HepG2 (cell line): ENCODE results near the gene SMOC1. TPM values are rescaled to one million over a fixed set of nuclear protein-coding genes. Genes with fewer than 3 reads are reported as not detected.
A peak's percentile ranks its signal among the peaks of the same experiment; 100 is the strongest.

Experiments used
- ATF4 ChIP-seq, 2 experiments: fragments of 450-650 bp in 1 of 2; sonication (generic) in 1 of 2; formaldehyde crosslinking; IDR thresholded peaks; 2 replicates each; pipeline versions ENCODE4 v1.5.0 to v1.8.0; 2020 to 2022; ENCODE audit warnings: mild to moderate bottlenecking in 1 of 2, missing genetic modification reagents in 1 of 2
- DDIT3 ChIP-seq: sonication (generic); formaldehyde crosslinking; IDR thresholded peaks from 2 replicates; pipeline ENCODE4 v1.4.0; 2020; ENCODE audit warnings: mild to moderate bottlenecking, missing genetic modification reagents
- FUBP1 ChIP-seq: sonication (generic); formaldehyde crosslinking; IDR thresholded peaks from 2 replicates; pipeline ENCODE4 v1.5.1; 2020; ENCODE audit warnings: missing genetic modification reagents, mild to moderate bottlenecking, borderline replicate concordance
- HIVEP1 ChIP-seq: sonication (generic); formaldehyde crosslinking; IDR thresholded peaks from 2 replicates; pipeline ENCODE4 v1.4.0; 2020; ENCODE audit warnings: mild to moderate bottlenecking, missing genetic modification reagents
- JUND ChIP-seq: sonication (generic); formaldehyde crosslinking; IDR thresholded peaks from 2 replicates; pipeline ENCODE4 v1.8.0; 2022; ENCODE audit warnings: mild to moderate bottlenecking, missing genetic modification reagents
- MXI1 ChIP-seq: IDR thresholded peaks from 3 replicates; pipeline ENCODE4 v1.6.1; 2012; ENCODE audit warnings: low read depth, low read length, inconsistent platforms, borderline replicate concordance
- SOX6 ChIP-seq, 2 experiments: fragments of 450-650 bp in 1 of 2; sonication (generic) in 1 of 2; formaldehyde crosslinking in 1 of 2; IDR thresholded peaks; 2 replicates each; pipeline versions ENCODE4 v1.4.0 to v1.6.1; 2017 to 2020; ENCODE audit warnings: antibody characterized with exemption in 1 of 2, mild to moderate bottlenecking in 1 of 2, missing genetic modification reagents in 1 of 2
- STAT5B ChIP-seq: sonication (generic); formaldehyde crosslinking; IDR thresholded peaks from 2 replicates; pipeline ENCODE4 v1.4.0; 2020; ENCODE audit warnings: missing genetic modification reagents
- TBX2 ChIP-seq: sonication (generic); formaldehyde crosslinking; IDR thresholded peaks from 2 replicates; pipeline ENCODE4 v1.5.0; 2020; ENCODE audit warnings: missing genetic modification reagents, mild to moderate bottlenecking, borderline replicate concordance
- ZBTB7A ChIP-seq: sonication (generic); formaldehyde crosslinking; IDR thresholded peaks from 2 replicates; pipeline ENCODE4 v1.8.0; 2022; ENCODE audit warnings: mild to moderate bottlenecking, missing genetic modification reagents
- ZNF160 ChIP-seq: sonication (generic); formaldehyde crosslinking; IDR thresholded peaks from 2 replicates; pipeline ENCODE4 v1.8.0; 2022; ENCODE audit warnings: mild to moderate bottlenecking, inconsistent platforms, missing genetic modification reagents
- ZNF44 ChIP-seq: sonication (generic); formaldehyde crosslinking; IDR thresholded peaks from 2 replicates; pipeline ENCODE4 v1.5.1; 2020; ENCODE audit warnings: mild to moderate bottlenecking, missing genetic modification reagents
- ZNF496 ChIP-seq: sonication (generic); formaldehyde crosslinking; IDR thresholded peaks from 2 replicates; pipeline ENCODE4 v1.8.1; 2023; ENCODE audit warnings: mild to moderate bottlenecking, moderate library complexity, missing genetic modification reagents; ENCODE audit not compliant: insufficient replicate concordance
- ZNF503 ChIP-seq: sonication (generic); formaldehyde crosslinking; IDR thresholded peaks from 2 replicates; pipeline ENCODE4 v1.4.0; 2020; ENCODE audit warnings: missing genetic modification reagents
- ZNF570 ChIP-seq: sonication (generic); formaldehyde crosslinking; IDR thresholded peaks from 2 replicates; pipeline ENCODE4 v1.4.0; 2020; ENCODE audit warnings: mild to moderate bottlenecking, missing genetic modification reagents, borderline replicate concordance
- ZNF614 ChIP-seq: IDR thresholded peaks from 2 replicates; pipeline ENCODE4 v1.6.1; 2018; ENCODE audit warnings: missing biosample characterization, missing genetic modification reagents, inconsistent platforms, borderline replicate concordance
- ZNF691 ChIP-seq: sonication (generic); formaldehyde crosslinking; IDR thresholded peaks from 2 replicates; pipeline ENCODE4 v1.4.0; 2020; ENCODE audit warnings: missing genetic modification reagents, low read depth, mild to moderate bottlenecking, borderline replicate concordance
- ZNF773 ChIP-seq: sonication (generic); formaldehyde crosslinking; IDR thresholded peaks from 2 replicates; pipeline ENCODE4 v1.4.0; 2020; ENCODE audit warnings: missing genetic modification reagents, borderline replicate concordance
- ZNF879 ChIP-seq: sonication (generic); formaldehyde crosslinking; IDR thresholded peaks from 2 replicates; pipeline ENCODE4 v1.8.1; 2023; ENCODE audit warnings: missing genetic modification reagents
- polyA plus RNA-seq, 8 experiments: library from polyadenylated mRNA; depleted of rRNA in 3 of 8; stranded (reverse) in 7 of 8; unstranded in 1 of 8; fragments of >200 nt; fragmentation: Illumina TruSeq in 4 of 8; extraction: Trizol in 4 of 8; gene quantifications; 2 replicates each; pipeline versions ENCODE4 v1.2.1 to v1.2.3, GENCODE V29; 2011 to 2016; ENCODE audit warnings: low read depth in 4 of 8, missing spikeins in 1 of 8, mixed read lengths in 1 of 8; ENCODE audit not compliant: insufficient read depth in 1 of 8
- total RNA-seq, 5 experiments: library from RNA; depleted of rRNA; stranded (reverse); fragments of >200 nt; fragmentation: Illumina TruSeq; extraction: Trizol; gene quantifications; 2 replicates each; pipeline ENCODE4 v1.2.3, GENCODE V29; 2016; ENCODE audit warnings: low read depth in 1 of 5
- TF ChIP-seq, protein P1 (sequence below): IDR thresholded peaks from 2 replicates; pipeline ENCODE4 v1.6.1; 2016; ENCODE audit warnings: mild to moderate bottlenecking
- TF ChIP-seq, protein P2 (sequence below): IDR thresholded peaks from 2 replicates; pipeline ENCODE4 v1.6.1; 2018; ENCODE audit warnings: missing genetic modification reagents

SMOC1 gene
- total and polyA plus RNA-seq, 2 of the 13 experiments (the other 11 are each of a cell fraction or from before 2014, with no cell fraction given): 17.8 to 35.6 TPM

GRCh38 chr14:69845787-69846186 is 33.4 kb upstream of the SMOC1 start (continued):
- TF ChIP-seq ZNF691 (CRISPR knock-in tag) (no peak), SOX6 (IDR thresholded peaks at IDR 0.05) (no peak), SOX6 (CRISPR knock-in tag; IDR thresholded peaks at IDR 0.05) (no peak), ATF4 (CRISPR knock-in tag; IDR thresholded peaks at IDR 0.05) (no peak), JUND (CRISPR knock-in tag) (0 out of 2 replicates have a peak, but pooled peaks have one; percentile 53), ZNF570 (CRISPR knock-in tag) (no peak), TBX2 (peak; percentile 60; the same call in 1 of the 2 replicates), HIVEP1 (CRISPR knock-in tag) (no peak), STAT5B (CRISPR knock-in tag) (no peak), ZBTB7A (CRISPR knock-in tag) (no peak), ZNF773 (CRISPR knock-in tag) (no peak), ZNF160 (CRISPR knock-in tag) (no peak), ZNF503 (no peak), FUBP1 (CRISPR knock-in tag) (no peak), ZNF44 (CRISPR knock-in tag) (no peak), DDIT3 (CRISPR knock-in tag) (no peak), ZNF879 (CRISPR knock-in tag) (no peak), ZNF496 (CRISPR knock-in tag) (no peak), ZNF614 (CRISPR knock-in tag) (no peak), MXI1 (peak; percentile 57; the same call in 2 of the 3 replicates)
- TF ChIP-seq, protein P1, sequence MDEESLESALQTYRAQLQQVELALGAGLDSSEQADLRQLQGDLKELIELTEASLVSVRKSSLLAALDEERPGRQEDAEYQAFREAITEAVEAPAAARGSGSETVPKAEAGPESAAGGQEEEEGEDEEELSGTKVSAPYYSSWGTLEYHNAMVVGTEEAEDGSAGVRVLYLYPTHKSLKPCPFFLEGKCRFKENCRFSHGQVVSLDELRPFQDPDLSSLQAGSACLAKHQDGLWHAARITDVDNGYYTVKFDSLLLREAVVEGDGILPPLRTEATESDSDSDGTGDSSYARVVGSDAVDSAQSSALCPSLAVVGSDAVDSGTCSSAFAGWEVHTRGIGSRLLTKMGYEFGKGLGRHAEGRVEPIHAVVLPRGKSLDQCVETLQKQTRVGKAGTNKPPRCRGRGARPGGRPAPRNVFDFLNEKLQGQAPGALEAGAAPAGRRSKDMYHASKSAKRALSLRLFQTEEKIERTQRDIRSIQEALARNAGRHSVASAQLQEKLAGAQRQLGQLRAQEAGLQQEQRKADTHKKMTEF (CRISPR knock-in tag): no peak
- TF ChIP-seq, protein P2, sequence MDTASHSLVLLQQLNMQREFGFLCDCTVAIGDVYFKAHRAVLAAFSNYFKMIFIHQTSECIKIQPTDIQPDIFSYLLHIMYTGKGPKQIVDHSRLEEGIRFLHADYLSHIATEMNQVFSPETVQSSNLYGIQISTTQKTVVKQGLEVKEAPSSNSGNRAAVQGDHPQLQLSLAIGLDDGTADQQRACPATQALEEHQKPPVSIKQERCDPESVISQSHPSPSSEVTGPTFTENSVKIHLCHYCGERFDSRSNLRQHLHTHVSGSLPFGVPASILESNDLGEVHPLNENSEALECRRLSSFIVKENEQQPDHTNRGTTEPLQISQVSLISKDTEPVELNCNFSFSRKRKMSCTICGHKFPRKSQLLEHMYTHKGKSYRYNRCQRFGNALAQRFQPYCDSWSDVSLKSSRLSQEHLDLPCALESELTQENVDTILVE: no peak
